SJCRH30 (cell line): Measurements from ENCODE around the gene ERLIN1. TPM values are rescaled to one million over a fixed set of nuclear protein-coding genes. Genes with fewer than 3 reads are reported as not detected.
"Not testable (repeated sequence)": the region's sequence is repeated elsewhere in the genome, so short reads cannot be mapped to it uniquely, and the experiment has no call there.

Experiments used
- DNase-seq, 2 experiments: peaks; one replicate each; pipeline ENCODE4 v3.0.0-alpha.2; 2015 to 2020
- H3K27ac ChIP-seq: fragments of 250-450 bp; sonication (Bioruptor Pico); 2 replicates; pipeline ENCODE4 v1.5.1; 2020; ENCODE audit warnings: mild to moderate bottlenecking, moderate library complexity
- H3K27me3 ChIP-seq: fragments of 250-450 bp; sonication (Bioruptor Pico); 2 replicates; pipeline ENCODE4 v1.5.1; 2020; ENCODE audit warnings: mild to moderate bottlenecking, moderate library complexity
- H3K36me3 ChIP-seq: fragments of 250-450 bp; sonication (Bioruptor Pico); 2 replicates; pipeline ENCODE4 v1.5.1; 2020; ENCODE audit warnings: mild to moderate bottlenecking, moderate library complexity
- H3K4me1 ChIP-seq: fragments of 250-450 bp; sonication (Bioruptor Pico); 2 replicates; pipeline ENCODE4 v1.5.1; 2020; ENCODE audit warnings: mild to moderate bottlenecking, moderate library complexity
- H3K4me3 ChIP-seq: fragments of 250-450 bp; sonication (Bioruptor Pico); 2 replicates; pipeline ENCODE4 v1.5.1; 2020; ENCODE audit warnings: mild to moderate bottlenecking, moderate library complexity
- H3K9me3 ChIP-seq: fragments of 250-450 bp; sonication (Bioruptor Pico); replicated peaks from 2 replicates; pipeline ENCODE4 v1.5.1; 2020; ENCODE audit warnings: mild to moderate bottlenecking, moderate library complexity
- total RNA-seq: library from RNA; depleted of rRNA; stranded (reverse); fragments of >200 nt; shearing (Covaris generic); gene quantifications from 2 replicates; pipeline ENCODE4 v1.2.3, GENCODE V29; 2014

ERLIN1 gene
- total RNA-seq, 1 experiment from 2014 or later: 43.2 TPM

GRCh38 chr10:100131571-100131970 lies 54.3 kb downstream of the ERLIN1 start:
- H3K27ac ChIP-seq: no peak overlapping the region
- H3K27me3 ChIP-seq: no peaks in the 10 kb centered on the region
- no peak for DNase-seq
- no peaks in the 10 kb centered on the region for H3K9me3 ChIP-seq
- H3K36me3 ChIP-seq: no peaks in the 10 kb centered on the region
- no peak overlapping the region for H3K4me3 ChIP-seq
- H3K4me1 ChIP-seq: peaks cover 13% of the 10 kb centered on the region

- no peaks in the 10 kb centered on the region for H3K9me3 ChIP-seq
- H3K4me1 ChIP-seq: peaks cover 13% of the 10 kb centered on the region
- H3K27ac ChIP-seq: peak overlapping the region; percentile 47
- no peak overlapping the region for H3K4me3 ChIP-seq
- no peaks in the 10 kb centered on the region for H3K27me3 ChIP-seq
- DNase-seq: peak; percentile 93 to 96
- no peaks in the 10 kb centered on the region for H3K36me3 ChIP-seq
These were observed 55.0 kb downstream of the ERLIN1 start for GRCh38 chr10:100130831-100131230.

GRCh38 chr10:100129424-100129823 lies 56.4 kb downstream of the ERLIN1 start:
- H3K9me3 ChIP-seq: no peaks in the 10 kb centered on the region
- no peaks in the 10 kb centered on the region for H3K27me3 ChIP-seq
- H3K36me3 ChIP-seq: no peaks in the 10 kb centered on the region
- H3K4me1 ChIP-seq: peaks cover 13% of the 10 kb centered on the region
- DNase-seq: no peak
- peak overlapping the region; percentile 6; the same call in 1 of the 2 replicates for H3K27ac ChIP-seq
- no peak overlapping the region for H3K4me3 ChIP-seq

GRCh38 chr10:100128951-100129350 lies 56.9 kb downstream of the ERLIN1 start:
- peaks cover 13% of the 10 kb centered on the region for H3K4me1 ChIP-seq
- H3K36me3 ChIP-seq: no peaks in the 10 kb centered on the region
- no peaks in the 10 kb centered on the region for H3K27me3 ChIP-seq
- no peaks in the 10 kb centered on the region for H3K9me3 ChIP-seq
- H3K27ac ChIP-seq: no peak overlapping the region; the same call in 1 of the 2 replicates
- H3K4me3 ChIP-seq: no peak overlapping the region
- DNase-seq: peak; percentile 30 to 56

- H3K4me3 ChIP-seq, DNase-seq, H3K36me3 ChIP-seq, H3K9me3 ChIP-seq, H3K27me3 ChIP-seq, H3K27ac ChIP-seq, H3K4me1 ChIP-seq: not testable (repeated sequence)
These were observed 60.5 kb downstream of the ERLIN1 start for GRCh38 chr10:100125335-100125734.

GRCh38 chr10:100124097-100124496 lies 61.7 kb downstream of the ERLIN1 start:
- H3K27ac ChIP-seq: no peak overlapping the region
- no peaks in the 10 kb centered on the region for H3K36me3 ChIP-seq
- H3K4me3 ChIP-seq: no peak overlapping the region
- no peak for DNase-seq
- no peaks in the 10 kb centered on the region for H3K9me3 ChIP-seq
- H3K4me1 ChIP-seq: peaks cover 5% of the 10 kb centered on the region
- H3K27me3 ChIP-seq: no peaks in the 10 kb centered on the region

GRCh38 chr10:100122780-100123179 lies 63.0 kb downstream of the ERLIN1 start:
- Histone ChIP-seq H3K27ac (no peak overlapping the region), H3K27me3 (no peaks in the 10 kb centered on the region), H3K36me3 (no peaks in the 10 kb centered on the region), H3K4me3 (peak overlapping the region; percentile 25; the same call in 1 of the 2 replicates), H3K9me3 (no peaks in the 10 kb centered on the region), H3K4me1 (peaks cover 5% of the 10 kb centered on the region)
- no peak for DNase-seq

GRCh38 chr10:100120550-100120949 lies 65.3 kb downstream of the ERLIN1 start:
- Histone ChIP-seq H3K27me3 (no peaks in the 10 kb centered on the region), H3K27ac (no peak overlapping the region), H3K36me3 (no peaks in the 10 kb centered on the region), H3K4me1 (peaks cover 5% of the 10 kb centered on the region), H3K9me3 (no peaks in the 10 kb centered on the region), H3K4me3 (no peak overlapping the region)
- DNase-seq: no peak

- no peak overlapping the region for H3K4me3 ChIP-seq
- H3K4me1 ChIP-seq: peaks cover 5% of the 10 kb centered on the region
- no peaks in the 10 kb centered on the region for H3K36me3 ChIP-seq
- no peaks in the 10 kb centered on the region for H3K27me3 ChIP-seq
- no peaks in the 10 kb centered on the region for H3K9me3 ChIP-seq
- DNase-seq: no peak
- H3K27ac ChIP-seq: no peak overlapping the region
These were observed 66.1 kb downstream of the ERLIN1 start for GRCh38 chr10:100119726-100120125.

- no peaks in the 10 kb centered on the region for H3K36me3 ChIP-seq
- no peak overlapping the region for H3K4me3 ChIP-seq
- DNase-seq: no peak
These were observed 70.7 kb downstream of the ERLIN1 start for GRCh38 chr10:100114976-100115770.

GRCh38 chr10:100114460-100114859 lies 71.4 kb downstream of the ERLIN1 start:
- Histone ChIP-seq H3K9me3 (no peaks in the 10 kb centered on the region), H3K4me1 (no peaks in the 10 kb centered on the region), H3K4me3 (no peak overlapping the region), H3K27ac (no peak overlapping the region), H3K36me3 (no peaks in the 10 kb centered on the region), H3K27me3 (no peaks in the 10 kb centered on the region)
- no peak for DNase-seq

More at GRCh38 chr10:100114976-100115770, 70.7 kb downstream of the ERLIN1 start:
- Histone ChIP-seq H3K4me1 (no peaks in the 10 kb centered on the region), H3K27ac (no peak overlapping the region), H3K9me3 (no peaks in the 10 kb centered on the region), H3K27me3 (no peaks in the 10 kb centered on the region)

GRCh38 chr10:100109670-100110069 lies 76.2 kb downstream of the ERLIN1 start:
- Histone ChIP-seq H3K27me3 (no peaks in the 10 kb centered on the region), H3K9me3 (no peaks in the 10 kb centered on the region), H3K36me3 (no peaks in the 10 kb centered on the region), H3K4me1 (no peaks in the 10 kb centered on the region), H3K27ac (no peak overlapping the region), H3K4me3 (no peak overlapping the region)
- no peak for DNase-seq

- no peak for DNase-seq
- no peaks in the 10 kb centered on the region for H3K4me1 ChIP-seq
- H3K27me3 ChIP-seq: no peaks in the 10 kb centered on the region
- no peaks in the 10 kb centered on the region for H3K36me3 ChIP-seq
- no peak overlapping the region for H3K4me3 ChIP-seq
- H3K9me3 ChIP-seq: no peaks in the 10 kb centered on the region
- no peak overlapping the region for H3K27ac ChIP-seq
These were observed 79.0 kb downstream of the ERLIN1 start for GRCh38 chr10:100106865-100107264.

GRCh38 chr10:100104300-100104699 lies 81.5 kb downstream of the ERLIN1 start:
- H3K9me3 ChIP-seq: no peaks in the 10 kb centered on the region
- no peak overlapping the region for H3K4me3 ChIP-seq
- H3K36me3 ChIP-seq: no peaks in the 10 kb centered on the region
- no peak for DNase-seq
- H3K27ac ChIP-seq: no peak overlapping the region
- H3K4me1 ChIP-seq: no peaks in the 10 kb centered on the region
- no peaks in the 10 kb centered on the region for H3K27me3 ChIP-seq

- H3K9me3 ChIP-seq: no peaks in the 10 kb centered on the region
- H3K36me3 ChIP-seq: no peaks in the 10 kb centered on the region
- no peaks in the 10 kb centered on the region for H3K4me1 ChIP-seq
- no peak overlapping the region for H3K4me3 ChIP-seq
- DNase-seq: no peak
- no peaks in the 10 kb centered on the region for H3K27me3 ChIP-seq
- H3K27ac ChIP-seq: no peak overlapping the region
These were observed 82.2 kb downstream of the ERLIN1 start for GRCh38 chr10:100103581-100103980.
